Activated T-cell treated with anti-CD3 and anti-CD28 coated beads for 24 hours (primary cell): ENCODE measurements around the gene PLET1.
A peak's percentile ranks its signal among the peaks of the same experiment; 100 is the strongest.

ENCODE experiments used
- DNase-seq: peaks from one replicate; pipeline ENCODE4 v3.0.0-alpha.2; 2020; ENCODE audit warnings: low read depth

PLET1 gene

DNA sequence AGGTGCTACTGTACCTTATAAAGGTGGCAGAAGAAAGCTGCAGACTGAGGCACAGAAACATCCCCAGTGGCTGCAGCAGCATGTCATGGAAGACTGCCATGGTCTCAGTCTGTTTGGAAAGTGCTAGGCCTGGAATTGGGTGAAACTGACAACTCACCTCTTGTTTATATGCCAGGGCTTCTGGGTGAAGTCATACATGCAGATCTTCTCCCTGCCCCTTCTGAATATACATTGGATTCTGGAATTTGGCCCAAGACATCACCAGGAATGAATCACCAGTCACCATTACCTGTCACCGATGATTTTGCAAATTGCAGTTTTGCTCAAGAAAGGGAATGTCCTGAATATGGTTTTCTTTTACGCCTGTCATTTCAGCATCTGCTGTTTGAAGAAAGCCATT, at the start of gene PLET1:
PLET1 (minus strand) TSS at position 371 of the 400 bp plus-strand sequence; CDS start at position 100, 271 bp downstream.
- no peak for DNase-seq

DNA sequence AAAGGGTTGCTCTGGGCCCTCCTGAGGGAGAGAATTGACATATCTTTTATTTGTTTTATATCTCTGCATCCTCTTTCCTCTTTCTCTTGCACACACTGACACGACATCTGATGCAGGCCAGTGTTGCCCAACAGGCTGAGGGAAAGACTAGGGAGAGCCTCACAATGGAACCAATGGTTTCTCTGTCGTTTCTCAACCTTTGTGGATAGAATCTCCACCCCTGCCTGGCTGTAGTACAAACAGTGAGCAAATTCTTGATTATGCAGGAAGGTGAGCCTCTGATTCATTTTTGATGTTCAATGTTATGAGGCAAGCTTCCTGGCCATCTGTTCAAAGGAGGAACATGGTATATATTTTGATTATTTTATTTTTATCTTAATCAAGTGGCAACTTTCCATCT, 49.8 kb upstream of the PLET1 start:
- no peak for DNase-seq

DNA sequence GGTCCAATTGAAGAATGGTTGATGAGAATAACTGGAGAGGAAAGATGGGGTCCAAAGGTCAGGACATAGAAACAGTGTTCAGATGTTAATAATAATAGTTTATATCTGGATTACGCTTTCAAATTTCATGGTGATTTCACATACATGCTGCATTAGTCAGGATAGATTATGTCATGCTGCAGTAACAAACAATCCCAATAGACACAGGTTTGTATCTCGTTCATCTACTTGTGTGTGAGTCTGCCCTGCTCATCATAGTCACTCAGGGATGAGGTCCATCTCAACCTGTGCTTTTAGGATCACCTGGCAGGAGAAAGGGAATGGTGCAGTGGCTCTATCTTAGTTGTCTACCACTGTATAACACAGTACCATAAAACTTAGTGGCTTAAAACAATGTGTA, 48.0 kb upstream of the PLET1 start:
- no peak for DNase-seq

- DNase-seq: no peak
Observed at GRCh38 chr11:112307616-112308015, 47.0 kb upstream of the PLET1 start.

GRCh38 chr11:112306230-112306629, 45.6 kb upstream of the PLET1 start:
- DNase-seq: no peak

- no peak for DNase-seq
Observed at GRCh38 chr11:112304914-112305313, 44.3 kb upstream of the PLET1 start.

DNA sequence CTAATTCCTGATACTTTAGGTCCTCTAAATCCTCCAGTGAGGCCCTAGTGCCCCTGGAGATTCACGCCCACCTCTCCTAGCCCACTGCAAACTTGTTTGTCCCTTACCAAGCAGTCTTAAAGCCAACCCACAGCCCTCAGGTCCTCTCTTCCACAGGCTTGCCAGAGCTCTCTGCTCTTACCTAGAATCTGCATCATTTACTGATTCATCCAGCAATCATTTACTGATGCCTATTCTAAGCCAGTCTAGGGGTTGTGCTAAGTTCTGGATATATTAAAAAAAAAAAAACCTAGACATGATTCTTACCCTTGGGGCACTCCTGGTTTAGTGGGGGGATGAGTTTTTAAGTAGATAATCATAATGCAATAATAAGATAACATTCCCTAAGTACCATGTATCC, 43.0 kb upstream of the PLET1 start:
- DNase-seq: no peak

- DNase-seq: no peak
Observed at GRCh38 chr11:112302226-112302868, 41.7 kb upstream of the PLET1 start.

- DNase-seq: no peak
Observed at GRCh38 chr11:112300094-112300786, 39.6 kb upstream of the PLET1 start.

DNA sequence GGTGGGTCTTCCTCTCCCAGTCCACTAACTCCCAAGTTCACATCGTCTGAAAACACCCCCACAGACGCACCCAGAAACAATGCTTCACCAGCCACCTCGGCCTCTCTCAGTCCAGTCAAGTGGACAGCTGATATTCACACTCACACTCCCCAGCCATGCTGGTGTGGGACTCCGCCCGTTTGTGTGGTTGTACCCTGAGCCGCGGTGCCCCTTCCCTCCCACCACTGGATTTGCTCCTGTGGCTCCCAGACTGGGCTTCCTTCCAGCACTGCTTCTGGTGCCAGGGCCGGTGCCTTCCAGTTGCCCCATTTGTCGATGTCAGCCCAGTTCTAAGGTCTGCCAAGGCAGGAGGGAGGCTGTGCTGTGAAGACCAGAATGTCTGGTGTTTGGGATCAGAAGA, 37.9 kb upstream of the PLET1 start:
- no peak for DNase-seq

GRCh38 chr11:112297248-112297866, 36.7 kb upstream of the PLET1 start:
- no peak for DNase-seq

DNA sequence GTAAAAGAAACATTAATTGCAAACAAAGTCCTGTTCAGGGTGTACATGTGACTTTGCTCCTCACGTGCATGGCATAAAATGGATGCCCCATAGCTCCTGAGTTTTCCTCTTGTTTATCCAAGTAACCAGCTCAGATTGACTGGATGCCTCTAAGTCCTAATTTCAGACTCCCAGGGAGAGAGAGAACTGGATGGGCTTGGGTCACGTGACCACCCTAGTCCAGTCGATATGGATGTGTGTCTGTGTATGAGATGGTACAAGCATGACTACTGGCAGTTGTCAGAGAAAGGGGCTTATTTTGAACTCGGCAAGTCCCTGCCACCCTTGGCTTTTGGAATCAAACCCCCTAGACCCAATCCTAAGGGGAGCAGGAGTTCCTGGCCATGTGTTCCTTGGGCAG, 35.4 kb upstream of the PLET1 start:
- no peak for DNase-seq

DNA sequence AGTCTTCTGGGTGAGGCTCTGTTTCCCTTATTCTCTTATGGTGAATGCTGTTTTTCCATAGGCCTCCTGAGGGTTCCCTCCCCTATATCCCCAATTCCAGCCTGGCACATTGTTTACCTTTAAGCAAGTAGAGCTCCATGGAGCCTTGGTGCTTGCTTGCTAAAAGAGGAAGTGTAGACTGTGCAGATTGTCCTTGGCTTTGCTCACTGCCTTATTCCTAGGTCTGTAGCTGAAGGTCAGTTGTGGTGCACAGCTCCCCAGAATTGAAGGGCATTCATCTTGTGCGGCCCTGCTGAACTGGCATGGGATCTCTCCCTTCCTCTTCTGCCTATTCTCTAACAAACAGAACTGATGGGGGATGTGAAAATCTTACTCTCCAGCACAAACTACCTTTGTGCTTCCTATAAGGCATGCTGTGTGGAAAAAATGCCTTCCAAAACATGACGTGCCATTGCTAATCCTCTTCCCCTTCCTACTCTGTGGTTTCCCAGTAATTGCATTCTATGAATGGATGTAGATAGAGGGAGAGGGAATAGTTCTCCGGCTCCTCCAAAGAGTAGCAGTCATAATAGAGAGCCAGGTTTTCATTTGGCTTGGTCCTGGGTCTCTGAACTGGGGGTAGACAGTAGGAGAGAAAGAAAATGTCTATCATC, 34.2 kb upstream of the PLET1 start:
- no peak for DNase-seq

- DNase-seq: no peak
Observed at GRCh38 chr11:112293614-112294013, 33.0 kb upstream of the PLET1 start.

DNA sequence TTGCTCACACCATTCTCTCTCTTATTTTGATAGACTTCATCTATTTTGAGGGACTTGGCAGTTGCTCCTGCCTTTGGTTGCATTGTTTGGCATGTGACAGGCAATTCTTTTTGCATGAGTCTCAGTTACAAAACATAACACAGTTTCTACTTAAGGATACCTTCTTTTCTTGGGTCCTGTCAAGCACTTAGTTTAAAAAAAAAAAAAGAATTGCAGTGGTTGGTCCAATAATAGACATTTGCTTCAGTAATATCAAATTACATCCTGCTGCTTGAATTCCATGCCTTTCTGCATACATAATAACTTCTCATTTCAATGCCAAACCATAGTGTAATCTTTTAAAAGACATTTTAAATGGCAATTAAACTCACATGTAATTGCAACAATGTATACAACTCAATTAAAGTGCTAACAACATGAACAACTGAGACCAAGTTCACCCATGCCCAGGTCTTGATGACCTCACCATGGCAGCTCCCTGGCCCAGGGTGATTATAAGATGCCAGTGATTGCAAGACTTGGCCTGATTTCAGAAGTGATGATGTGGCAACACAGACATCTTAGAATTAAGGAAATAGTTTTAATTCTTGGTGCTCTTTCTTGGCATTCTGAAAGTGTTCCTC, 32.2 kb upstream of the PLET1 start:
- no peak for DNase-seq

GRCh38 chr11:112292188-112292587, 31.5 kb upstream of the PLET1 start:
- DNase-seq: no peak

GRCh38 chr11:112291191-112291590, 30.5 kb upstream of the PLET1 start:
- DNase-seq: no peak

GRCh38 chr11:112290493-112290850, 29.8 kb upstream of the PLET1 start:
- DNase-seq: no peak

DNA sequence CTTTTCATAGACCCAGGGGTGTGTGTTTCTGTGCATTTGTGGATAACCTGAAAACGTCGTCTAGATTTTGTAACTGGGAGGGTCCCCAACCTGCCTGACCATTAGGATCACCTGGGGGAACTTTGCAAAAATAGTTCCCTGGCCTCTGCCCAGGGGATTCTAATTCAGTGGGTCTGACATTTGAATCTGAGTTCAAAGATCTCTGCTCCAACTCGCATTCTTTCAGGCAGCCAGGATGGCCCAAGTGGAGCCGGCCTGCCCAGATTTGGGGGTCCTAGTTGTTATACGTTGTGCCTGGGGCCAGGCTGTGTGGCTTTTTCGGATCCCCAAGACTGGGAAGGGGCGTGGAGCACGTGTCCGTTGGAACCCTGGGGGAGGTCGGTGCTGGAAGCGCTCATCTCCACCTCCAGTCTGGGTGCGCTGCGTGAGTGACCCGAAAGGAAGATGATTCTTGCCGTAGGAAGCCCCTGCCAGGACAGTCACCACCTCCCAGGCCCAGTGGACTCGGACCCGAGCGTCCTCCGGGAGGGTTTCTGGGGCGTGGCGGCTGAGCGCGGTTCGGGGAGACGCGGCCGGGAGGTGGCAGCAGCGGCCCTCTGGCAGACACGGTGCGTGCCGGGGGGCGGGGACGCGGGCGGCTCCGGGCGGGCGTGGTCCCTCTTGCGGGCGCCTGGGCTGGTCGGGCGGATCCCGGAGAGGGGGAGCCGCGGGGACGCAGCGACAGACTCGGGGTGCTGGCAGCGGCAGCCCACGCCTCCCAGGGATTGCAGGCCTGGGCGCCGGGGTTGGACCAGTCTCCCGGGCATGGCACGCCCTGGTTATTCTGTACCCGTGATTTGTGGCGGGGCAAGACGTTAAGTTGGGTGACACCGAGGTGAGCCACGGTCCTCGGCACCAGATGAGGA, 29.2 kb upstream of the PLET1 start:
- peak; percentile 81 for DNase-seq

DNA sequence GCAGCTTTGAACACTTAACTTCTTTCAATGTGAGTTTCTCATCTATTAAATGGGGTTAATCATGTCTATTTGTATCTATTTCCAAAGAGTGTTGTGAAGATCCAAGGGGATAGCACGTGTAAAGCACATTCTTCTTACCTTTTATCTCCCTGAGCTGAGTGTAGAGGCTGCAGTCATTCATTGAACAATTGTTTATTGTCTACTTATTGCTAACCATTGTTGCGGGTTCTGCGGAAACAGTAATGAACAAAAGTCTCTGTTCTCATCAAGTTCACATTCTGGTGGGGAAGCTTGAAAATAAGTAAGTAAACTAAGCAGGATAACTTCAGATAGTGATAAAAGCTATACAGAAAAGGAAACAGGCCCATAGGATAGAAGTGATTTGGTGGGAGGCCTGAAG, 27.4 kb upstream of the PLET1 start:
- no peak for DNase-seq

DNA sequence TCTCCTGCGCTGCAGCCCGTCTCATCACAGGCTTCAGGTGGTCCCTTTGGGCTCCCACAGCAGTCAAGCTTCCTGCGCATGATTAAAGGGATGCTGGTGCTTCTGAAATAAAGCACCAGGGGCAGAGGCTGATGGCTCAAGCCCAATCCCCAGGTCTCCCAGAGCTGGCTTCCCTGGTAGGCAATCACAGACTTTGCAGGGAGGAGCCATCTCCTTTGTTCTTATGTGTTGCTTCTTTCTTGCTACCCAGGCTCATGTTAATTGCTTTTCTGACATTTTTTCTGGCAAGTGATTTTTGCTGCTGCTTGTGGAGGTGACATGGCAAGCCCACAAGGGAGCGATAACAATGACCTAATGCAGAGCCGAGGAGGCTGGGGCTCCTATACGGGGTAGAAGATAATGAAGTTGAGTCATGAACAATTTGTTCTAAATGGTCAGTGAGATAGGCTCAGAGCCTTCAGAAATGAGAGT, 25.2 kb upstream of the PLET1 start:
- DNase-seq: no peak
